ENCODE data around the gene HECTD1.

HECTD1 gene

DNA sequence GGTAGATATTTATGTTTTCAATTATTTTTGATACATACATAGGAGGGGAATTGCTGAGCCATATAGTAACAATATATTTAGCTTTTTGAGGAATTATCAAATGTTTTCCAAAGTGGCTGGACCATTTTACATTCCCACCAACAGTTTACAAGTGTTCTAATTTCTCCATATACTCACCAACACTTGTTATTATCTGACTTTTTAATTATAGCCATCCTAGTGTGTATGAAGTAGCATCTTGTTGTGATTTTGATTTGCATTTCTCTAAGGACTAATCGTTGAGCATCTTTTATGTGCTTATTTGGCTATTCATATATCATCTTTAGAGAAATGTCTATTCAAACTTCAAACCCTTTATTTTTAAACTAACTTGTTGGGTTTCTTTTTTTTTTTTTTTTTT, 17.2 kb upstream of the HECTD1 start:
- no peak overlapping the region for H2BK12ac ChIP-seq (ENCODE audit: low read length in 2 of 2)
- DNase-seq = no peak
- H3K36me3 ChIP-seq (ENCODE audit: control insufficient read depth in 1 of 2, insufficient read depth in 2 of 2, low read depth in 1 of 2, low read length in 2 of 2) = no peaks in the 10 kb centered on the region
- H4K8ac ChIP-seq (ENCODE audit: low read length) = no peak overlapping the region
- H2AK5ac ChIP-seq (ENCODE audit: low read length, severe bottlenecking) = no peak overlapping the region
- no peak overlapping the region for H2BK5ac ChIP-seq (ENCODE audit: low read depth, low read length, poor library complexity, severe bottlenecking)
- no peak overlapping the region for H3K14ac ChIP-seq (ENCODE audit: low read length in 2 of 2)
- H3K4me2 ChIP-seq (ENCODE audit: low read length, poor library complexity, severe bottlenecking) = no peak overlapping the region
- no peaks in the 10 kb centered on the region for H3K27me3 ChIP-seq (ENCODE audit: control insufficient read depth in 1 of 2, insufficient read depth in 1 of 2, low read length in 2 of 2)
- no CpG with 5 or more reads among the region's 1 CpG for WGBS
- no peak overlapping the region for H4K91ac ChIP-seq (ENCODE audit: low read length)
- H3K27ac ChIP-seq (ENCODE audit: low read length, poor library complexity, severe bottlenecking) = no peak overlapping the region
- H3K4me3 ChIP-seq (ENCODE audit: insufficient read depth in 1 of 2, low read depth in 1 of 2, low read length in 2 of 2) = no peak overlapping the region
- H2BK15ac ChIP-seq (ENCODE audit: low read depth, poor library complexity, severe bottlenecking) = no peak overlapping the region
- H3K4ac ChIP-seq (ENCODE audit: low read depth in 1 of 2, low read length in 2 of 2) = no peak overlapping the region
- no peak overlapping the region for H3K23ac ChIP-seq (ENCODE audit: low read length in 2 of 2)
- H3K79me1 ChIP-seq (replicated peaks; ENCODE audit: low read length, poor library complexity, severe bottlenecking) = no peaks in the 10 kb centered on the region
- H3K9ac ChIP-seq (ENCODE audit: low read length) = no peak overlapping the region
- no peak overlapping the region for H2AFZ ChIP-seq (ENCODE audit: low read depth, low read length)
- H3K18ac ChIP-seq (ENCODE audit: low read depth in 1 of 2, low read length in 2 of 2) = no peak overlapping the region
- H3K4me1 ChIP-seq (ENCODE audit: control insufficient read depth, insufficient read depth, low read depth, low read length) = no peaks in the 10 kb centered on the region
- no peaks in the 10 kb centered on the region for H3K9me3 ChIP-seq (ENCODE audit: control insufficient read depth, low read length)
- no peak overlapping the region for H2BK120ac ChIP-seq (ENCODE audit: low read depth, low read length)

- H2BK15ac ChIP-seq (ENCODE audit: low read depth, poor library complexity, severe bottlenecking) = no peak overlapping the region
- no peak overlapping the region for H2AFZ ChIP-seq (ENCODE audit: low read depth, low read length)
- no peak overlapping the region for H3K9ac ChIP-seq (ENCODE audit: low read length)
- H4K8ac ChIP-seq (ENCODE audit: low read length) = no peak overlapping the region
- no peak overlapping the region for H3K4ac ChIP-seq (ENCODE audit: low read depth in 1 of 2, low read length in 2 of 2)
- no peaks in the 10 kb centered on the region for H3K79me1 ChIP-seq (replicated peaks; ENCODE audit: low read length, poor library complexity, severe bottlenecking)
- no peak overlapping the region for H3K4me2 ChIP-seq (ENCODE audit: low read length, poor library complexity, severe bottlenecking)
- no peaks in the 10 kb centered on the region for H3K27me3 ChIP-seq (ENCODE audit: control insufficient read depth in 1 of 2, insufficient read depth in 1 of 2, low read length in 2 of 2)
- H3K14ac ChIP-seq (ENCODE audit: low read length in 2 of 2) = no peak overlapping the region
- H3K4me3 ChIP-seq (ENCODE audit: insufficient read depth in 1 of 2, low read depth in 1 of 2, low read length in 2 of 2) = no peak overlapping the region
- H3K27ac ChIP-seq (ENCODE audit: low read length, poor library complexity, severe bottlenecking) = no peak overlapping the region
- H3K18ac ChIP-seq (ENCODE audit: low read depth in 1 of 2, low read length in 2 of 2) = no peak overlapping the region
- H3K9me3 ChIP-seq (ENCODE audit: control insufficient read depth, low read length) = no peaks in the 10 kb centered on the region
- H2BK12ac ChIP-seq (ENCODE audit: low read length in 2 of 2) = no peak overlapping the region
- no peak overlapping the region for H4K91ac ChIP-seq (ENCODE audit: low read length)
- no peak overlapping the region for H2BK5ac ChIP-seq (ENCODE audit: low read depth, low read length, poor library complexity, severe bottlenecking)
- H3K23ac ChIP-seq (ENCODE audit: low read length in 2 of 2) = no peak overlapping the region
- no peaks in the 10 kb centered on the region for H3K36me3 ChIP-seq (ENCODE audit: control insufficient read depth in 1 of 2, insufficient read depth in 2 of 2, low read depth in 1 of 2, low read length in 2 of 2)
- no peaks in the 10 kb centered on the region for H3K4me1 ChIP-seq (ENCODE audit: control insufficient read depth, insufficient read depth, low read depth, low read length)
- no peak overlapping the region for H2AK5ac ChIP-seq (ENCODE audit: low read length, severe bottlenecking)
- WGBS = 50% methylated on average over 3 of the region's 3 CpGs
- DNase-seq = no peak
- no peak overlapping the region for H2BK120ac ChIP-seq (ENCODE audit: low read depth, low read length)
These were observed 15.7 kb upstream of the HECTD1 start for GRCh38 chr14:31223331-31223730.

- Histone ChIP-seq H2BK5ac (ENCODE audit: low read depth, low read length, poor library complexity, severe bottlenecking) (no peak overlapping the region), H3K14ac (ENCODE audit: low read length in 2 of 2) (no peak overlapping the region), H3K27me3 (ENCODE audit: control insufficient read depth in 1 of 2, insufficient read depth in 1 of 2, low read length in 2 of 2) (no peaks in the 10 kb centered on the region), H3K4me1 (ENCODE audit: control insufficient read depth, insufficient read depth, low read depth, low read length) (no peaks in the 10 kb centered on the region), H3K36me3 (ENCODE audit: control insufficient read depth in 1 of 2, insufficient read depth in 2 of 2, low read depth in 1 of 2, low read length in 2 of 2) (no peaks in the 10 kb centered on the region), H2BK12ac (ENCODE audit: low read length in 2 of 2) (no peak overlapping the region), H3K4me2 (ENCODE audit: low read length, poor library complexity, severe bottlenecking) (no peak overlapping the region), H3K9me3 (ENCODE audit: control insufficient read depth, low read length) (no peaks in the 10 kb centered on the region), H3K4ac (ENCODE audit: low read depth in 1 of 2, low read length in 2 of 2) (no peak overlapping the region), H3K18ac (ENCODE audit: low read depth in 1 of 2, low read length in 2 of 2) (no peak overlapping the region), H4K8ac (ENCODE audit: low read length) (no peak overlapping the region), H3K4me3 (ENCODE audit: insufficient read depth in 1 of 2, low read depth in 1 of 2, low read length in 2 of 2) (no peak overlapping the region), H4K91ac (ENCODE audit: low read length) (no peak overlapping the region), H3K27ac (ENCODE audit: low read length, poor library complexity, severe bottlenecking) (no peak overlapping the region), H2AFZ (ENCODE audit: low read depth, low read length) (no peak overlapping the region), H3K23ac (ENCODE audit: low read length in 2 of 2) (no peak overlapping the region), H3K79me1 (replicated peaks; ENCODE audit: low read length, poor library complexity, severe bottlenecking) (no peaks in the 10 kb centered on the region), H2BK15ac (ENCODE audit: low read depth, poor library complexity, severe bottlenecking) (no peak overlapping the region), H3K9ac (ENCODE audit: low read length) (no peak overlapping the region), H2AK5ac (ENCODE audit: low read length, severe bottlenecking) (no peak overlapping the region), H2BK120ac (ENCODE audit: low read depth, low read length) (no peak overlapping the region)
- DNase-seq = no peak
- 100% methylated on average over 1 of the region's 1 CpG for WGBS
These were observed 15.2 kb upstream of the HECTD1 start for GRCh38 chr14:31222834-31223233.

GRCh38 chr14:31221266-31221665, 13.7 kb upstream of the HECTD1 start:
- H3K18ac ChIP-seq (ENCODE audit: low read depth in 1 of 2, low read length in 2 of 2) = no peak overlapping the region
- H3K4me1 ChIP-seq (ENCODE audit: control insufficient read depth, insufficient read depth, low read depth, low read length) = no peaks in the 10 kb centered on the region
- no peak overlapping the region for H3K9ac ChIP-seq (ENCODE audit: low read length)
- H2BK5ac ChIP-seq (ENCODE audit: low read depth, low read length, poor library complexity, severe bottlenecking) = no peak overlapping the region
- no peaks in the 10 kb centered on the region for H3K79me1 ChIP-seq (replicated peaks; ENCODE audit: low read length, poor library complexity, severe bottlenecking)
- no peak overlapping the region for H3K4me3 ChIP-seq (ENCODE audit: insufficient read depth in 1 of 2, low read depth in 1 of 2, low read length in 2 of 2)
- no peaks in the 10 kb centered on the region for H3K27me3 ChIP-seq (ENCODE audit: control insufficient read depth in 1 of 2, insufficient read depth in 1 of 2, low read length in 2 of 2)
- H3K14ac ChIP-seq (ENCODE audit: low read length in 2 of 2) = no peak overlapping the region
- no peak for DNase-seq
- H3K9me3 ChIP-seq (ENCODE audit: control insufficient read depth, low read length) = no peaks in the 10 kb centered on the region
- H3K23ac ChIP-seq (ENCODE audit: low read length in 2 of 2) = no peak overlapping the region
- no peak overlapping the region for H3K4me2 ChIP-seq (ENCODE audit: low read length, poor library complexity, severe bottlenecking)
- H2AFZ ChIP-seq (ENCODE audit: low read depth, low read length) = no peak overlapping the region
- H2BK120ac ChIP-seq (ENCODE audit: low read depth, low read length) = no peak overlapping the region
- no peak overlapping the region for H2AK5ac ChIP-seq (ENCODE audit: low read length, severe bottlenecking)
- 100% methylated on average over 2 of the region's 2 CpGs for WGBS
- H4K91ac ChIP-seq (ENCODE audit: low read length) = no peak overlapping the region
- H2BK15ac ChIP-seq (ENCODE audit: low read depth, poor library complexity, severe bottlenecking) = no peak overlapping the region
- no peak overlapping the region for H4K8ac ChIP-seq (ENCODE audit: low read length)
- H3K36me3 ChIP-seq (ENCODE audit: control insufficient read depth in 1 of 2, insufficient read depth in 2 of 2, low read depth in 1 of 2, low read length in 2 of 2) = no peaks in the 10 kb centered on the region
- H3K4ac ChIP-seq (ENCODE audit: low read depth in 1 of 2, low read length in 2 of 2) = no peak overlapping the region
- no peak overlapping the region for H3K27ac ChIP-seq (ENCODE audit: low read length, poor library complexity, severe bottlenecking)
- no peak overlapping the region for H2BK12ac ChIP-seq (ENCODE audit: low read length in 2 of 2)

All from mesenchymal stem cell (in vitro differentiated cells and primary cell).